Measurements from ENCODE around the gene DOCK6. TPM values are rescaled to one million over a fixed set of nuclear protein-coding genes. Genes with fewer than 3 reads are reported as not detected.

DOCK6 gene
- polyA plus RNA-seq, 1 donor (not counting 4 experiments of a cell fraction or from before 2014, with no cell fraction given): 9.1 TPM

GRCh38 chr19:11291415-11291814, 29.1 kb upstream of the DOCK6 start:
- no peaks in the 10 kb centered on the region for H3K36me3 ChIP-seq (ENCODE audit: control insufficient read depth in 2 of 2, extremely low read depth in 1 of 2, insufficient read depth in 2 of 2, low read length in 2 of 2)
- no peak overlapping the region for H3K4me2 ChIP-seq (ENCODE audit: control insufficient read depth, extremely low read depth, insufficient read depth, low read depth, low read length)
- H3K9me3 ChIP-seq (ENCODE audit: control insufficient read depth, low read depth, low read length): no peaks in the 10 kb centered on the region
- H4K20me1 ChIP-seq (ENCODE audit: control insufficient read depth, extremely low read depth, insufficient read depth, low read length): no peaks in the 10 kb centered on the region
- H3K27ac ChIP-seq (ENCODE audit: control insufficient read depth, insufficient read depth, low read length): no peak overlapping the region
- H3K4me3 ChIP-seq (ENCODE audit: control insufficient read depth in 2 of 3, extremely low read depth in 1 of 3, insufficient read depth in 2 of 3, low read depth in 1 of 3, low read length in 3 of 3): no peak overlapping the region
- dilution Hi-C loops (cut with MboI; ENCODE audit: extremely low pct_ligation_motif_present, low sequenced_read_pairs): no loop called here
- DNase-seq (ENCODE audit: low read depth, low spot score) (no peak), FAIRE-seq (no peak)
- H3K4me1 ChIP-seq (ENCODE audit: control insufficient read depth, extremely low read depth, insufficient read depth, low read length): peaks cover 7% of the 10 kb centered on the region
- H3K9ac ChIP-seq (ENCODE audit: control insufficient read depth, extremely low read depth, insufficient read depth, low read length): no peak overlapping the region
- no peaks in the 10 kb centered on the region for H3K79me2 ChIP-seq (ENCODE audit: control insufficient read depth, insufficient read depth, low read length)
- no peak overlapping the region for H2AFZ ChIP-seq (ENCODE audit: control insufficient read depth, low read length)
- TF ChIP-seq EZH2 (IDR thresholded peaks at IDR 0.05; ENCODE audit: low read length): no peak
- TF ChIP-seq, protein P1, sequence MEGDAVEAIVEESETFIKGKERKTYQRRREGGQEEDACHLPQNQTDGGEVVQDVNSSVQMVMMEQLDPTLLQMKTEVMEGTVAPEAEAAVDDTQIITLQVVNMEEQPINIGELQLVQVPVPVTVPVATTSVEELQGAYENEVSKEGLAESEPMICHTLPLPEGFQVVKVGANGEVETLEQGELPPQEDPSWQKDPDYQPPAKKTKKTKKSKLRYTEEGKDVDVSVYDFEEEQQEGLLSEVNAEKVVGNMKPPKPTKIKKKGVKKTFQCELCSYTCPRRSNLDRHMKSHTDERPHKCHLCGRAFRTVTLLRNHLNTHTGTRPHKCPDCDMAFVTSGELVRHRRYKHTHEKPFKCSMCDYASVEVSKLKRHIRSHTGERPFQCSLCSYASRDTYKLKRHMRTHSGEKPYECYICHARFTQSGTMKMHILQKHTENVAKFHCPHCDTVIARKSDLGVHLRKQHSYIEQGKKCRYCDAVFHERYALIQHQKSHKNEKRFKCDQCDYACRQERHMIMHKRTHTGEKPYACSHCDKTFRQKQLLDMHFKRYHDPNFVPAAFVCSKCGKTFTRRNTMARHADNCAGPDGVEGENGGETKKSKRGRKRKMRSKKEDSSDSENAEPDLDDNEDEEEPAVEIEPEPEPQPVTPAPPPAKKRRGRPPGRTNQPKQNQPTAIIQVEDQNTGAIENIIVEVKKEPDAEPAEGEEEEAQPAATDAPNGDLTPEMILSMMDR (optimal IDR thresholded peaks at IDR 0.05 in 1 of 3, IDR thresholded peaks at IDR 0.05 in 1 of 3, conservative IDR thresholded peaks at IDR 0.05 in 1 of 3; ENCODE audit: extremely low read depth in 1 of 3, insufficient read depth in 2 of 3, low read length in 3 of 3): no peak
- no peaks in the 10 kb centered on the region for H3K27me3 ChIP-seq (ENCODE audit: control insufficient read depth, extremely low read depth, insufficient read depth, low read length)
- H3K9me1 ChIP-seq (ENCODE audit: control insufficient read depth, extremely low read depth, insufficient read depth, low read length): no peaks in the 10 kb centered on the region

DNA sequence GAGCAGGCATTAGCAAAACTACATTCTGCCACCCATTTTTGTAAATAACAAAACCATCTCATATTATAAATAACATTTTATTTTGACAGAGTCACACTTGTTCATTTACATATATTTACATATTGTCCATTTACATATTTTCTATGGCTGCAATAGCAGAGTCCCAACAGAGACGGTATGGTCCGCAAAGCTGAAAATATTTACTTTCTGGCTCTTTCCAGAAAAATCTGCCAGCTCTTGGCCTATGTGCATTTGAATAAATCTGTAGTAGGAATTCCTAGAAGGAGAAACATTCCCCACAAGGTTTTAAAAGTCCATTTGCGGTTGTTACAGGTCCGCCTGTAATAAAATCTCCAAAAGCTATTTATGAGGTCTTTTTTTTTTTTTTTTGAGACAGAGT, 27.9 kb upstream of the DOCK6 start:
- no peaks in the 10 kb centered on the region for H3K9me3 ChIP-seq (ENCODE audit: control insufficient read depth, low read depth, low read length)
- FAIRE-seq: no peak
- no peak overlapping the region for H2AFZ ChIP-seq (ENCODE audit: control insufficient read depth, low read length)
- no peak overlapping the region for H3K27ac ChIP-seq (ENCODE audit: control insufficient read depth, insufficient read depth, low read length)
- dilution Hi-C loops (cut with MboI; ENCODE audit: extremely low pct_ligation_motif_present, low sequenced_read_pairs): no loop called here
- TF ChIP-seq EZH2 (IDR thresholded peaks at IDR 0.05; ENCODE audit: low read length): no peak
- TF ChIP-seq, protein P1 (optimal IDR thresholded peaks at IDR 0.05 in 1 of 3, IDR thresholded peaks at IDR 0.05 in 1 of 3, conservative IDR thresholded peaks at IDR 0.05 in 1 of 3; ENCODE audit: extremely low read depth in 1 of 3, insufficient read depth in 2 of 3, low read length in 3 of 3): no peak
- no peak overlapping the region for H3K9ac ChIP-seq (ENCODE audit: control insufficient read depth, extremely low read depth, insufficient read depth, low read length)
- no peaks in the 10 kb centered on the region for H3K36me3 ChIP-seq (ENCODE audit: control insufficient read depth in 2 of 2, extremely low read depth in 1 of 2, insufficient read depth in 2 of 2, low read length in 2 of 2)
- peaks cover 7% of the 10 kb centered on the region for H3K4me1 ChIP-seq (ENCODE audit: control insufficient read depth, extremely low read depth, insufficient read depth, low read length)
- DNase-seq (ENCODE audit: low read depth, low spot score): no peak
- no peaks in the 10 kb centered on the region for H3K79me2 ChIP-seq (ENCODE audit: control insufficient read depth, insufficient read depth, low read length)
- no peak overlapping the region for H3K4me2 ChIP-seq (ENCODE audit: control insufficient read depth, extremely low read depth, insufficient read depth, low read depth, low read length)
- H3K9me1 ChIP-seq (ENCODE audit: control insufficient read depth, extremely low read depth, insufficient read depth, low read length): no peaks in the 10 kb centered on the region
- no peak overlapping the region for H3K4me3 ChIP-seq (ENCODE audit: control insufficient read depth in 2 of 3, extremely low read depth in 1 of 3, insufficient read depth in 2 of 3, low read depth in 1 of 3, low read length in 3 of 3)
- H3K27me3 ChIP-seq (ENCODE audit: control insufficient read depth, extremely low read depth, insufficient read depth, low read length): no peaks in the 10 kb centered on the region
- H4K20me1 ChIP-seq (ENCODE audit: control insufficient read depth, extremely low read depth, insufficient read depth, low read length): no peaks in the 10 kb centered on the region

All from keratinocyte (primary cell).